SK-N-SH treated with all-trans-retinoic acid at 6 μM for 48 hours (cell line): ENCODE results near the gene SELENOW.

Experiments used
- SNAI2 ChIP-seq: fragments of 250-450 bp; sonication (Bioruptor Pico); IDR thresholded peaks from 2 replicates; pipeline ENCODE4 v1.5.0; 2020; ENCODE audit warnings: mild to moderate bottlenecking, moderate library complexity
- ZNF8 ChIP-seq: fragments of 450-650 bp; formaldehyde crosslinking; IDR thresholded peaks from 2 replicates; pipeline ENCODE4 v1.5.0; 2020; ENCODE audit warnings: mild to moderate bottlenecking, moderate library complexity
- TF ChIP-seq, protein P1 (sequence below): fragments of 250-450 bp; sonication (Bioruptor Pico); IDR thresholded peaks from 2 replicates; pipeline ENCODE4 v1.5.0; 2020; ENCODE audit warnings: mild to moderate bottlenecking, moderate library complexity

DNA sequence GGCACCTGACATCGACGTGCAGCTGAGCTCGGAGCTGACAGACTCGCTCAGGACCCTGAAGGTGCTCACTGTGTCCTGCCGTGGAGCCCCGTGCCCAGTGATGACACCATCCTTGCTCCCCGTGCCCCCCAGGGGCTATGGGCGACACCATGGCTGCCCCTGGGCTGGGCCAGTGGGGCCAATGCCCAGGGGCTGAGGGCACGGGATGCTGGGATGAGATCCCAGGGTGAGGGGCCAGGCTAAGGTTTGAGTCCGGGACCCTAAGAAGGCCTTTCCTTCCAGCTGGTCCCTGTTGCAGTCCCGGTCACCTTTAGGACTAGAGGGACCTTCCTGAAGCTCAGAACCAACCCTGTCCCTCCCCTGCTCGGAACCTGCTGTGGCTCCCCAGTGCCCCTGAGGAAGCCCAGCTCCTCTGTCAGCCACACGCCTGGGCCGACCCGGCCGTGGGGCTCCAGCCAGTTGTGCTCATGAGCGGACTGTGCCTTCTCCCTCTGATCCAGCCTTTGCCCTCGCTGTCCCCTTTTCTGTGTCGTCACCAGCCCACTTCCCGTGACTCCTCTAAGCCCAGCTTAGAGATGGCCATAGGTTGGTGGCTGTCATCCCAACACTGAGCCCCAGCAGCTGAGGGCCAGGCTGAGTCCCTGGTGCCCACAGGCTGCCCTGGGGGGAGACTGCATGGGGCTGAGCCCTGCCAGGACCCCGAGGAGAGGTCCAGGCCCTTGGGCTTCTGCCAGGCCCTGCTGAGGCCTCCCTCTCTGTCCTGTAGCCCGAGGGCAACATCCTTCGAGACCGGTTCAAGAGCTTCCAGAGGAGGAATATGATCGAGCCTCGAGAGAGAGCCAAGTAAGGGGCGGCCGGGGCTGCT is 22.5 kb upstream of the SELENOW start:
- TF ChIP-seq ZNF8 (no peak), SNAI2 (CRISPR knock-in tag) (no peak)
- TF ChIP-seq, protein P1, sequence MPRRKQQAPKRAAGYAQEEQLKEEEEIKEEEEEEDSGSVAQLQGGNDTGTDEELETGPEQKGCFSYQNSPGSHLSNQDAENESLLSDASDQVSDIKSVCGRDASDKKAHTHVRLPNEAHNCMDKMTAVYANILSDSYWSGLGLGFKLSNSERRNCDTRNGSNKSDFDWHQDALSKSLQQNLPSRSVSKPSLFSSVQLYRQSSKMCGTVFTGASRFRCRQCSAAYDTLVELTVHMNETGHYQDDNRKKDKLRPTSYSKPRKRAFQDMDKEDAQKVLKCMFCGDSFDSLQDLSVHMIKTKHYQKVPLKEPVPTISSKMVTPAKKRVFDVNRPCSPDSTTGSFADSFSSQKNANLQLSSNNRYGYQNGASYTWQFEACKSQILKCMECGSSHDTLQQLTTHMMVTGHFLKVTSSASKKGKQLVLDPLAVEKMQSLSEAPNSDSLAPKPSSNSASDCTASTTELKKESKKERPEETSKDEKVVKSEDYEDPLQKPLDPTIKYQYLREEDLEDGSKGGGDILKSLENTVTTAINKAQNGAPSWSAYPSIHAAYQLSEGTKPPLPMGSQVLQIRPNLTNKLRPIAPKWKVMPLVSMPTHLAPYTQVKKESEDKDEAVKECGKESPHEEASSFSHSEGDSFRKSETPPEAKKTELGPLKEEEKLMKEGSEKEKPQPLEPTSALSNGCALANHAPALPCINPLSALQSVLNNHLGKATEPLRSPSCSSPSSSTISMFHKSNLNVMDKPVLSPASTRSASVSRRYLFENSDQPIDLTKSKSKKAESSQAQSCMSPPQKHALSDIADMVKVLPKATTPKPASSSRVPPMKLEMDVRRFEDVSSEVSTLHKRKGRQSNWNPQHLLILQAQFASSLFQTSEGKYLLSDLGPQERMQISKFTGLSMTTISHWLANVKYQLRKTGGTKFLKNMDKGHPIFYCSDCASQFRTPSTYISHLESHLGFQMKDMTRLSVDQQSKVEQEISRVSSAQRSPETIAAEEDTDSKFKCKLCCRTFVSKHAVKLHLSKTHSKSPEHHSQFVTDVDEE, result no peak
